GM21737 (cell line): ENCODE measurements around the gene VIM.

Experiments
- ATAC-seq: cut with Tn5 transposase; IDR thresholded peaks from one replicate; pipeline ENCODE4 v1.9.1; 2021; ENCODE audit warnings: mild to moderate bottlenecking, moderate library complexity; ENCODE audit not compliant: unreplicated experiment

VIM gene

DNA sequence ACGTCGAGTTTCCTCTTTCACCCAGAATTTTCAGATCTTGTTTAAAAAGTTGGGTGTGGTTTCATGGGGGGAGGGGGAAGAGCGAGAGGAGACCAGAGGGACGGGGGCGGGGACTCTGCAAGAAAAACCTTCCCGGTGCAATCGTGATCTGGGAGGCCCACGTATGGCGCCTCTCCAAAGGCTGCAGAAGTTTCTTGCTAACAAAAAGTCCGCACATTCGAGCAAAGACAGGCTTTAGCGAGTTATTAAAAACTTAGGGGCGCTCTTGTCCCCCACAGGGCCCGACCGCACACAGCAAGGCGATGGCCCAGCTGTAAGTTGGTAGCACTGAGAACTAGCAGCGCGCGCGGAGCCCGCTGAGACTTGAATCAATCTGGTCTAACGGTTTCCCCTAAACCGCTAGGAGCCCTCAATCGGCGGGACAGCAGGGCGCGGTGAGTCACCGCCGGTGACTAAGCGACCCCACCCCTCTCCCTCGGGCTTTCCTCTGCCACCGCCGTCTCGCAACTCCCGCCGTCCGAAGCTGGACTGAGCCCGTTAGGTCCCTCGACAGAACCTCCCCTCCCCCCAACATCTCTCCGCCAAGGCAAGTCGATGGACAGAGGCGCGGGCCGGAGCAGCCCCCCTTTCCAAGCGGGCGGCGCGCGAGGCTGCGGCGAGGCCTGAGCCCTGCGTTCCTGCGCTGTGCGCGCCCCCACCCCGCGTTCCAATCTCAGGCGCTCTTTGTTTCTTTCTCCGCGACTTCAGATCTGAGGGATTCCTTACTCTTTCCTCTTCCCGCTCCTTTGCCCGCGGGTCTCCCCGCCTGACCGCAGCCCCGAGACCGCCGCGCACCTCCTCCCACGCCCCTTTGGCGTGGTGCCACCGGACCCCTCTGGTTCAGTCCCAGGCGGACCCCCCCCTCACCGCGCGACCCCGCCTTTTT lies at the start of gene VIM:
Gene VIM (plus strand): TSS at position 151 of the 925 bp plus-strand sequence. CDS start 1,182 bp downstream, outside the sequence.
- peak; percentile 31 for ATAC-seq

DNA sequence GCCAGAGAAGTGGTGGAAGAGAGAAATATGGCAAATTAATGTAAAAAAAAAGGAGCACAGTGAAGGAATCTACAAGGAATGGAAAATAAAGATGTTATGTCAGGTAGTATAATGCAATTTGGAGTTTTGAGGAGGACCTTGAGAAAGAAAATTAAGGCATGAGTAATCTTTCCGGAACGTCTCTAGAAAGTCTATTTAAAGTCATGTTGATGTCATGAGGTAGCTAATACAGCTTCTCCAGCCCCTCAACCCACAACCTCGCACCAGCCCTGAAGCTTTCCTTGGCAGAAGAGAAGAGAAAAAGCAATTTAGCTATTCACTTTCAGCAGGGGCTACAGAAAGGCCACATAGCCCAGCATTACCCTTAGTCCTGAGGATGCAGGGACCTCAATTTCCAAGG lies 49.0 kb upstream of the VIM start:
- no peak for ATAC-seq

DNA sequence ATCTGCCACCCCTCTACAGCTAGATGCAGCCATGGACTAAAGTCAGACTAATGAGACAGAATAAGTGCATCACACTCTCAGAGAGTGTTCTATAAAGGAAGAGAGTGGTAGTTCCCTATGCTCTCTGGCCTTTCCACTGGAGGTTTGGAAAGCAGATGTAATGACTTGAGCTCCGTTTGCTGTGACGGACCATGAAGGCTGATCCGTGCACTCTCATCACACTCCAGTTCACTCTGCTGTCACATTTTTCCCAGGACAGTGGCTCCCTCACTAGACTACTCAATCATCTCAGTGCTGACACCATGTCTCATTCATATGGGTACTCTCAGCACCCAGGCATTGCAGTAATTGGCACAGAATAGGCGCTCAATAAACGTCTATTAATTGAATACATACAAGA lies 46.9 kb upstream of the VIM start:
- ATAC-seq = no peak

DNA sequence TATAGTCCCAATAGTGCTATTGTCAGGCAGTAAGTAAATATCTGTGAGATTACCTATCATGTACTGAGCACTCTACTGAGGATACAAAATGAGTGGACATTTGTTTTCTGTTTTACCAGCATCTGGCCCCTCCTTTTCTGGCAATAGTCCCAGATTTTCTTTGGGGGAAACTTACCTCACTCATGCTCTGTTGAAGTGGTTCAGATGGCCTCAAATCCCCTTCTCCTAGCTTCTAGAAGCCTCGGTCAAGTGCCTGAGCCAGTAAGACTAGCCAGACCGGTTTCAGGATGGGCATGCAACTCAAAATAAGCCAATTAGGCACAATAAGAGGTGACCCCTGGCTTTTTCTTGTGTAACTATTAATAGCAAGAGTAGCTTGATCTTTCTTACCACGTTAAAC lies 46.3 kb upstream of the VIM start:
- no peak for ATAC-seq

DNA sequence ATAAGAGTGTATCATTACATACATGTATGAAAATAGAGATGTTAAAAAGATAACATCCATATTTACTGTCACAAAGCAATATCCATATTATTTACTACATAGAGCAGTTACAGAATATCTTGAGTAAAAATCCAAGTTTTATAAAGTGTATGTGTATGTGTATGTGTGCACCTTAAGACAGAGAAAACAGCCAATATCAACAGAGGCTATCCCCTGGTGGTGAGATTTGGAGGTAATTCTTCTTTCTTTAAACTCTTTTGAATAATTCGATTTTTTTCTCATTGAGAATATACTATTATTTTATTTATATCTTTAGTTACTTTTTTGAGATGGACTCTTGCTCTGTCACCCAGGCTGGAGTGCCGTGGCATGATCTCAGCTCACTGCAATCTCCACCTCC lies 44.9 kb upstream of the VIM start:
- ATAC-seq = no peak

DNA sequence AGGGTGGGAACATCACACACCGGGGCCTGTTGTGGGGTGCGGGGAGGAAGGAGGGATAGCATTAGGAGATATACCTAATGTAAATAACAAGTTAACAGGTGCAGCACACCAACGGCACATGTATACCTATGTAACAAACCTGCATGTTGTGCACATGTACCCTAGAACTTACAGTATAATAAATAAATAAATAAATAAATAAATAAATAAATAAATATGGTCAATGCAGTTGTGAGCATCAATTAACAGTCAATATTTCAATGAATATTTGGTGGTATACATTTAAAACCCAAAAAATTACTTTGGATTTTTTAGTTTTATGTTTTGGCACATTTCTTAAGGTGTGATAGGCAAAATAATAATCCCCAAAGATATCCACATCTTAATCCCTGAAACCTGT lies 42.2 kb upstream of the VIM start:
- no peak for ATAC-seq

DNA sequence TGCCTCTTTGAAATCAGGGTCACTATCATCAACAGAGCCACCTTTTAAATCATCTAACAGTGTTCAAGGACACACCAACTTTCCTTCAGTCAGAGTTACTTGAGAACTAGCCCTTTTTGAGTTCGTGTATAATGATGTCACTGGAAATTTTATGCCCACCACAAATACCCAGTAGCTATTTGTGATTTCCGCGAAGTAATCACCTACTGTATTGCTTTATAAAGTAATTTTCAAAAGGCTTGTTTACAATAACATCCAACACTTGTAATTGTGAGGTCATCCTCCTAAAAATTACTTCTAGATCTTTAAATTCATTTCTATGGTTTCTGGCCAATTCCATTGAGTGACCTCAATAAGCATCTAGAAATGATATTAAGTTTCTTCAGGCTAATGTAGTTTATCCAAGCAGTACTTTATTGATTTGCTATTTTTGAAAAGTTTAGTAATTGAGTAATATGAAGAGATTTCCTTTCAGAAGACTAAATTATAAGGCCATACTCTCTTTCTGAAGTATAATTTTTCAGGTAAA lies 39.3 kb upstream of the VIM start:
- ATAC-seq = no peak

DNA sequence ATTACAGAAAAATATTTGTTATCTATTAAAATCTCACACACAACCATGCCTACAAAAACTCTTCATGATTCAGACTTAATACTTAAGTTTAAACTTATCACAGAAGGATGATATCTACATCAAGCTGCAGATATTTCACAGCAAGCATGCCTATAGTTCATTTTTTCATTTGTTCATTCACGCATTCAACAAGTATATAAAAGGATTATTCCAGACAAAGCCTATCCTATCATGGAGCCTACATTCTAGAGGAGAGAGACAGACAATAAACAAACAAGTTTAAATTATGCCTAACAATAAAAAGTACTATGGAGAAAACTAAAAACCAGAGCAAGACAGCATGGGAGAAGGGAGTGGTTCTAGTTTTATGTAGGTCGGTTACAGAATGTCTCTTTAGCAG lies 37.4 kb upstream of the VIM start:
- no peak for ATAC-seq

DNA sequence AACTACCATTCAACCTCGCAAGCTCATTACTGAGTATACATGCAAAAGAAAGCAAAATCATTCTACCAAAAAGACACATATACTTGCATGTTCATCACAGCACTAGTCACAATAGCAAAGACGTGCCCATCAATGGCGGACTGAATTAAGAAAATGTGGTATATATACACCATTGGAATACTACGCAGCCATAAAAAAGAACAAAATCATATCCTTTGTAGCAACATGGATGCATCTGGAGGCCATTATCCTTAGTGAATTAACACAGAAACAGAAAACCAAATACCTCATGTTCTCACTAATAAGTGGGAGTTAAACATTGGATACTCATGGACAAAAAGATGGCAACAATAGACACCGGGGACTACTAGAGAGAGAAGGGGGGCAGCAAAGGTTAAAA lies 33.0 kb upstream of the VIM start:
- no peak for ATAC-seq

DNA sequence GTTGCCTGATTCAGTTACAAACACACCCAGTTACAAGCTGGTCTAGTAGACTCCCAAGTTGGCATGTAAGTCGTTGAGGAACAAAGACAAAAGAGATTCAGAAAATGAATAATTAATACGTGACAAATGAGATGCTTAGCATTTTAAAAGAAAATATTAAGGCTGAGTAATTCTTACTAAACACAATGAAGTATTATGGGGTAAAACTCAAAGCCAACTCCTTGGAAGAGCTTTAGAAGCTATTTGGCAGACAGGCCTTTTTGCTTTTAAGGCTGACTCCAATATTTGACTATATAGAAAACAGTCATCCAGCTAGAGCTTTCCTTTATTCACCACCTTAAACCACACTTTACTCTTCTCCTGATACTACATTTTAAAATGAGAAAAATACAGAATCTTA lies 32.0 kb upstream of the VIM start:
- no peak for ATAC-seq

DNA sequence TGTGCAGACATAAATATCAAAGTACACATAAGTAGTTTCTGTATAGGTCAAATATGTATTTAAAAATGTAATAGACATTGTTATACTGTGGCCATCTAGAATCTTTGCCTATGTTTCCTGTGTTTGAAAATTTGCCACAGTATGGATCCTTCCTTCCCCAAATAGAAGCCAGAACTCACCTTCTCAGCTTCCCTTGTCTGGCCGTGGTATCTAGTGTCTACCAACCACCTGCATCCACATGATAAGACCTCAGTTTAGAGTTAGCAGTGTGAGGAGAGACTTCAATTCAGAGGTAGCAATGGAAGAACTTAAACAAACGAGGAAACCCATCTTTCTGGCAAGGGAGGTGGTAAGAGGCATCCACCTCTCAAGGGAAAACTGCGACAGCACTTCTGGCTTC lies 31.5 kb upstream of the VIM start:
- ATAC-seq = no peak

DNA sequence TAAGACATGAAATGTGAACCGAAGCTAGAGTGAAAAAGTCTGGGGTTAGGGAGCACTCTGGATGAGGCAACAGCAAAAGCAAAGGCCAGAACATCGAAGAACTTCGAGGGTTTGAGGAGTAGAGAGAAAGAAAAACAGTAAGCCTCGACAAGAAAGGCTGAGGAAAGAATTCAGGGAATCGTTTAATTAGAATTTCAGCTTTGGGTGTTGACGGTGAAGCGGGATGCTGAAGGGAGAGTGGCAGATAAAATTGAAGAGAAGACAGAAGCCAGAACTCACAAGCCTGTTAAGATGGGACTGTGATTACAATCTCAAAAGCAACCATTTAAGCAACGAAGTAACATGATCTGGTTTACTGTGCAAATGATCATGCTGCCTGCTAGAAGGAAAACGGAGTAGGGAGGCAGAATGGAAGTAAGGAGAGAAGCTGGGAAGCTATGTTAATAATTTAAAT lies 28.7 kb upstream of the VIM start:
- ATAC-seq = no peak

DNA sequence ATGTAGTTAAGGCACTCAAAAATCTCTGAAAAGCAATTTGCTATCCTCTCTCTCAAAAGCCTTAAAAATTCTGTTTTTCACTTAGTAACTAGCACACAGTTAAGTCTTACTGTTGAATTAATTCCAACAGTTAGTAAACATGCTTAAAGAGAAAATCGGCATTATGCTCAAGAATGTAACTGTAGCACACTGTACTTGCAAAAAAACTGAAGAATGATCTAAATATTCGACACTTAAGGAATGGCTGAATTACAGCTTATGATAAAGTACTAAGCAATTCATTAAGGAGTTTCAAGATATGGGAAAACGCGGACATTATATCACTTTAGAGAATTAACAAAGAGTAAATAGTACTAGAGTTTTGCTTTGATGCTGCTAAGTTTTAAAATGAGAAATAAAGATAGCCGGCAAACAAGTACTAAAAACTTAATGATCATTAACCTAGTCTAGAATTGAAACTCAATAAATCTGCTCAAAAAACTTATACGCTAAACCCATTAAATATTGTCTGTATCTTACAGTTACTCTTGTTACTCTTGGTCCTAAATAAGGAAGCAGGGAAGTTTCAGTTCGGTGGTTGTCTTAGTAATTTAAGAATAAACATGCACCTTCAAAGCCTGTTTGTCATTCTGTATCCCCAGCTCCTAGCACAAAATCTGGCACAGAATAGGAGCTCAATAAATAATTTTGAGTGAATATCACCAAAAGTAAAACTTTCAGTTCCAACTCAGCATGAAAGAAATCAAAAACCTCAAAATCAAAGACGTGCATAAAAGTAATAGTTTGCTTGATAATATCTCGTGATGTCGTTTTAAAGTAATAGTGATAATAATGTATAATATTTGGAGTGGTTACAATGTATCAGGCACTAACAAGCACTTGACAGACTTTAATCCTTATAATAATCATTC lies 27.8 kb upstream of the VIM start:
- no peak for ATAC-seq

DNA sequence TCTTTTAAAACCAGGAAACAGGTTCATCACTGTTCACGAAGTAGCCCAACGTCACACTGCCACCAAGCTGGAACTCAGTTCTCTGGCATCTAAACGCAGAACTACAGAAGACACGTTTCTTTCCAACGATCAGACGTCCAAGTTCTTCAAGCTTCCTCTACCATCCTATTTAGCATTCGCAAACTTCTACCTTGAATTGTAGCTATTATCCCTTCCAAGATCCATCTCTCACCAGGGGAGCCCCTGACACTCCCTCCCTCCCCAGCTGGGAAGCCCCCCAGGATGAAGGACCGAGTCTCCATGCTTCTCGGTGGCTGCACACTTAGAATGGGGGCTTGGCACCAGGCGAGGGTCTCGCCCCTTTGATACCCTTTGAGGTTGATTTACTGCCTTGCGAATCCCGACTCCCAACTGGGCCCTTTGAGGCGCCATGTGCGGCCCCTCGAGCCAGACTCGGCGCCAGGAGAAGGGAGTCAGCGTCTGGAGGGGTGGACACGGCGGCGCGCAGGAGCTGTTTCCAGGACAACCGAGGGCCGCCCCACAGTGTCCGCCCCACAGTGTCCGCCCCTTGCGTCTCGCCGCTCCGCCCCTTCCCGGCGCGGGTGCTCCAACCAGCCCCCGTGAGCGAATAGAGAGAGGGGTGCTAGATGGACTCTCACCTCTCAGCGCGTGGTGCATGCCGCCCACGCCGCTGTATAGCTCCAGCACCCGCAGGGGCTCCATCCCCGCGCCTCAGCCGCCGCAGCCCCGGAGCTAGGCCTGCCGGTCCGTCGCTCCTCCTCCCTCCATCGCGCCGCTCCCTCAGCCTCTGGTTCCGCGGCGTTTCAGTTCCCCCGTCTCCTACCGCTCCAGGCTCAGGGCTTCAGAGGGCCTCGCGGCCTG lies 26.9 kb upstream of the VIM start, which contains the start of gene TRDMT1:
Gene TRDMT1 (minus strand): TSS at position 761 of the 882 bp plus-strand sequence. CDS start 38 bp downstream, at position 723.
- peak; percentile 95 for ATAC-seq

DNA sequence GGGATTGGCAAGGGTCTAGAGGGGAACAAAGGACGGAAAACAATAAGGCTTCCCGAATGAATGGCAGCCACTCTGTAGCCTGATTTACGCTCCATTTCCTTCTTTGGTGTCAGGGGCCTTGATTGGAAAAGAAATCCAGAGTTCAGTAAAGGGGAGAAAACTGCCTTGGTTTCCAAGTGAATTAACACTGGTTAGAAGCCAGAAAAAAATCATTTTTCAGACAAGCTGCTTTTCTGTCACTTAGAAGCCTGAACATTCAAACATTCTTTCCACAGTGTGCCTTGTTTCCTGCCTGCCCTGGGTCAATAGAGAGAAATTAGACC lies 26.3 kb upstream of the VIM start:
- no peak for ATAC-seq

DNA sequence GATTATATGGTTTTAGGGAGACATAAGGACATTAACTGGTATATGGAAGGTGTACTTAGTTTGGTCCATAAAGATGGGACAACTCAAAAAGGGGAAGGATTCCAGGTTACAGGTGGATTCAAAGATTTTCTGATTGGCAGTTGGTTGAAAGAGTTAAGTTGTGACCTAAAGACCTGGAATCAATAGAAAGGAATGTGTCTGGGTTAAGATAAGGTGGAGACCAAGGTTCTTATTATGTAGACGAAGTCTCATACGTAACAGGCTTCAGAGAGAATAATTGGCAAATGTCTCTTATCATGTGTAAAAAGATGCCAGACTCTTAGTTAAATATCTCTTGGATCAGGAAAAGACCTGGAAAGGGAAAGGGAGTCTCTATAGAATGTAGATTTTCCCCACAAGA lies 25.5 kb upstream of the VIM start:
- no peak for ATAC-seq

DNA sequence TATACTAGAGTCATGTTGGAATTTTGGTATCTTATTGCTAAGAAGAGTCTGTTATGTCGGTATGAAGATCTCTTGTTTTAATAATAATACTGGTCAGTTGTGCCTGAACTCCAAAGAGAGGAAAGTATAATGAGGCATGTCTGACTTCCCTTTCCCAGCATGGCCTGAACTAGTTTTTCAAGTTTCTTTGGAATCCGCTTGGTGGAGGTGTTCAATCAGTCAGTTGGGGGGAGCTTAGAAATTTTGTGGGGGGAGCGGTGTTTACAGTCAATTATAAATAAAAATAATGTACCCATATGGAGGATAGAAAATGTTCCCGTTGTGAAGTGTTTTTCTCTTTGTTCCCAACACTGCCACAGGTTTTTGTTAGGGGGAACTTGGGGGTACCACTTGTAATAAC lies 25.0 kb upstream of the VIM start:
- ATAC-seq = no peak

DNA sequence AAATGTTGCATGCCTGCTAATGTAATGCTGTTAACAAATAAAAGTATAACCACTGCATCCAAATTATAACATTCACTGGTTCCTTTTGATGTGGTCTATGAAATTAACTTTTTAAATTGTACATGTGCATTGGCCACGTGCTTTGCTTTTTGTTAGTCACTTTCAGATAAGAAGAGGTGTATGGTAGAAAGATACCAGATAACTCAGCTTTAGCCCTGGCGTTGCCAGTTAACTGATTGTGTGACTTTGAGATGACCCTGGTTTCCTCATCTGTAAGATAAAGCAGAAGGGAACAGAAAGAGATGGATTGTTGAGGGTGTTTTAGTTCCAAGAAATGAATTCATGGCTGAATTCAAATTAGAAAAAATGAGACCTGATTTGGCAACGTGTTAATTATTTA lies 24.6 kb upstream of the VIM start:
- ATAC-seq = no peak

DNA sequence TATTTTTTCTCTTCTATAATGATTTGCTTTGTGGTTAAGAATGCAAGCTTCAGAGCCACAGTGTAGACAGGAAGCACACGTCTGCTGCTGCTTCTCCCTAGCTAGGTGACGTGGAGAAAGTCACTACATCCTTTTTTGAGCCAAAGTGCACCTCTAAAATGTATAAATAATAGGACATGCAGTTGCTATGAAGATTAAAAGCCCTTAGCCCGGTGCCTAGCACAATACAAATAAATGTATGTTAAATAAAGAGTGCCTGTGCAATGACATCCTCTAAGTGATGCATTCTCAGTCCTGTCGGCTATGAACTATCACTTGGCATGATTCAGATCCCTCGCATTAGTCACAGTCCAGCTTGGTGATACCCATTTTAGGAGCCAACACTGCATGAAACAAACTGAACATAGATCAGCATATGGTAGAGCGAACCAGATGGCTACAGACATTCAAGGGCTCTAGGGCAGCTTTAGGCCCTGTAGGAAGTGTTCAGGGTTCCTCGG lies 21.8 kb upstream of the VIM start:
- peak; percentile 45 for ATAC-seq

DNA sequence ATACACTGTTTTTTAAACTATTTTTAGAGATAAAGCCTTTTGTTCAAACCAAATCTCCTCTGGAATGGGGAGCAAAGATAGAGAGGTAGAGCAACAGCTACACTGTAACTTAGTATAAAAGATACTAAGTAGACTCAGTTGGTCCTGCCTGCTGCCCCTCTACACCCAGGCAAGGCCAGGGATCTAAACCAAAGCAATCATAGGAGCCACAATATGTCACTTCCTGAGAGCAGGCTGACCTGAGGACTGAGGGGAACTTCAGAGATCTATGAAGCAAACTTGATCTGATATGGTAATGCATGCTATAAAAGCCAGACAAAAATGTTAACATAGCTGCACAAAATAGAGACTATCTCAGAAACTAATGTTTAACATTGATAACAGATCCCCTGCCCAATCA lies 19.6 kb upstream of the VIM start:
- no peak for ATAC-seq
